ENCODE data around the gene FBXO47.
A peak's percentile ranks its signal among the peaks of the same experiment; 100 is the strongest.
"Not testable (repeated sequence)": the region's sequence is repeated elsewhere in the genome, so short reads cannot be mapped to it uniquely, and the experiment has no call there.

The FBXO47 gene

DNA sequence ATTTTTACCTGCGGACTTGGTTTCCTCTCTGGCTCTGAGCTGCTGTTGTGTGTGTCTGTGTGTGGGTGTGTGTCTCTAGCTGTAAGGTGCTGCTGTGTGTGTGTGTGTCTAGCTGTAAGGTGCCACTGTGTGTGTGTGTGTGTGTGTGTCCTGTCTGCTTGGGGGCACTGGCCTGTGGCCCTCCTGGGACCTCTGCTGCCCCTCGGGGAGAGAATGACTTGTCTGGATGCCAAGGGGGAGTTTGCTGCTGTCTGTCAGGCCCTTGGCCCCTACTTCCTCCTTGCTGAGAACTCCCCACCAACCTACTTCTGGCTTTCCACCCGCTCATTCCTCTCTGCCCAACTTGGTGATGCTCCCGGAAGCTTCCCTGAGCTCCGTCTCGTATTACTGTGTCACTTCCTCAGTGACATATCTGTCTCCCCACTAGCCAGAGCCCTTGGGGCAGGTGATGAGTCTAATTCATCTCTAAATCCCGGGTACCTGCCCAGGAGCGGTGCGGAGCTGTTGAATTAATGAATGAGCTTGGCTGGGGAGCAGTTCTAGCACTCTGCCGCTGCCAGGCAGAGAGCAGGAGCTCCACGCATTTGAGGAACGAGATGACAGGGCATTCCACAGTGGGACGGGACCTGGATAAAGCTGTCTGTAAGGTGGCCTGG, 45.3 kb downstream of the FBXO47 start:
- DNase-seq, result peak; percentile 42 to 55

DNA sequence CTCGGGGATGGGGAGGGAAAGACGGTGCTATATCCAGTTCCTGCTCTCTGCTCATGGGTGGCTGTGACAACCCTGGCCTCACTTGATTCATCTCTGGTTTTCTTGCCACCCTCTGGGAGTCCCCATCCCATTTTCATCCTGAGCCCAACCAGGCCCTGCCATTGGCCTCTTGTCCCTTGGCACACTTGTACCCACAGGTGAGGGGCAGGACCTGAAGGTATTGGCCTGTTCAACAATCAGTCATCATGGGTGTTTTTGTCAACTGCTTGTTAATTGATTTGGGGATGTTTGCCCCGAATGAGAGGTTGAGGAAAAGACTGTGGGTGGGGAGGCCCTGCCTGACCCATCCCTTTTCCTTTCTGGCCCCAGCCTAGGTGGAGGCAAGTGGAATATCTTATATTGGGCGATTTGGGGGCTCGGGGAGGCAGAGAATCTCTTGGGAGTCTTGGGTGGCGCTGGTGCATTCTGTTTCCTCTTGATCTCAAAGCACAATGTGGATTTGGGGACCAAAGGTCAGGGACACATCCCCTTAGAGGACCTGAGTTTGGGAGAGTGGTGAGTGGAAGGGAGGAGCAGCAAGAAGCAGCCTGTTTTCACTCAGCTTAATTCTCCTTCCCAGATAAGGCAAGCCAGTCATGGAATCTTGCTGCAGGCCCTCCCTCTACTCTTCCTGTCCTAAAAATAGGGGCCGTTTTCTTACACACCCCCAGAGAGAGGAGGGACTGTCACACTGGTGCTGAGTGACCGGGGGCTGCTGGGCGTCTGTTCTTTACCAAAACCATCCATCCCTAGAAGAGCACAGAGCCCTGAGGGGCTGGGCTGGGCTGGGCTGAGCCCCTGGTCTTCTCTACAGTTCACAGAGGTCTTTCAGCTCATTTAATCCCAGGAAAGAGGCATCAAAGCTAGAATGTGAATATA, 46.6 kb downstream of the FBXO47 start:
- no peak for DNase-seq

DNA sequence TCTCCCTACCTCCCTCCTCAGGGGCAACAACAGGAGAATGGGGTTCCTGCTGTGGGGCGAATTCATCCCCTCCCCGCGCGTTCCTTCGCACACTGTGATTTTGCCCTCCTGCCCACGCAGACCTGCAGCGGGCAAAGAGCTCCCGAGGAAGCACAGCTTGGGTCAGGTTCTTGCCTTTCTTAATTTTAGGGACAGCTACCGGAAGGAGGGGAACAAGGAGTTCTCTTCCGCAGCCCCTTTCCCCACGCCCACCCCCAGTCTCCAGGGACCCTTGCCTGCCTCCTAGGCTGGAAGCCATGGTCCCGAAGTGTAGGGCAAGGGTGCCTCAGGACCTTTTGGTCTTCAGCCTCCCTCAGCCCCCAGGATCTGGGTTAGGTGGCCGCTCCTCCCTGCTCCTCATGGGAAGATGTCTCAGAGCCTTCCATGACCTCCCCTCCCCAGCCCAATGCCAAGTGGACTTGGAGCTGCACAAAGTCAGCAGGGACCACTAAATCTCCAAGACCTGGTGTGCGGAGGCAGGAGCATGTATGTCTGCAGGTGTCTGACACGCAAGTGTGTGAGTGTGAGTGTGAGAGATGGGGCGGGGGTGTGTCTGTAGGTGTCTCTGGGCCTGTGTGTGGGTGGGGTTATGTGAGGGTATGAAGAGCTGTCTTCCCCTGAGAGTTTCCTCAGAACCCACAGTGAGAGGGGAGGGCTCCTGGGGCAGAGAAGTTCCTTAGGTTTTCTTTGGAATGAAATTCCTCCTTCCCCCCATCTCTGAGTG, 47.7 kb downstream of the FBXO47 start:
- DNase-seq, result no peak

DNA sequence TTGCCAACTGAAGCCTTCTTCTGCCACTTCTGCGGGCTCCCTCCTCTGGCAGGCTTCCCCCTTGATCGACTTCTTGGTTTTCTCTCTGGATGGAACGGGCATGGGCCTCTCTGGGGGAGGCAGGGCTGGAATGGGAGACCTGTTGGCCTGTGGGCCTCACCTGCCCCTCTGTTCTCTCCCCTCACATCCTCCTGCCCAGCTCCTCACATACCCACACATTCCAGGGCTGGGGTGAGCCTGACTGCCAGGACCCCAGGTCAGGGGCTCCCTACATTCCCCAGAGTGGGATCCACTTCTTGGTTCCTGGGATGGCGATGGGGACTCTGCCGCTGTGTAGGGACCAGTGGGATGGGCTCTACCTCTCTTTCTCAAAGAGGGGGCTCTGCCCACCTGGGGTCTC, 48.3 kb downstream of the FBXO47 start:
- no peak for DNase-seq

DNA sequence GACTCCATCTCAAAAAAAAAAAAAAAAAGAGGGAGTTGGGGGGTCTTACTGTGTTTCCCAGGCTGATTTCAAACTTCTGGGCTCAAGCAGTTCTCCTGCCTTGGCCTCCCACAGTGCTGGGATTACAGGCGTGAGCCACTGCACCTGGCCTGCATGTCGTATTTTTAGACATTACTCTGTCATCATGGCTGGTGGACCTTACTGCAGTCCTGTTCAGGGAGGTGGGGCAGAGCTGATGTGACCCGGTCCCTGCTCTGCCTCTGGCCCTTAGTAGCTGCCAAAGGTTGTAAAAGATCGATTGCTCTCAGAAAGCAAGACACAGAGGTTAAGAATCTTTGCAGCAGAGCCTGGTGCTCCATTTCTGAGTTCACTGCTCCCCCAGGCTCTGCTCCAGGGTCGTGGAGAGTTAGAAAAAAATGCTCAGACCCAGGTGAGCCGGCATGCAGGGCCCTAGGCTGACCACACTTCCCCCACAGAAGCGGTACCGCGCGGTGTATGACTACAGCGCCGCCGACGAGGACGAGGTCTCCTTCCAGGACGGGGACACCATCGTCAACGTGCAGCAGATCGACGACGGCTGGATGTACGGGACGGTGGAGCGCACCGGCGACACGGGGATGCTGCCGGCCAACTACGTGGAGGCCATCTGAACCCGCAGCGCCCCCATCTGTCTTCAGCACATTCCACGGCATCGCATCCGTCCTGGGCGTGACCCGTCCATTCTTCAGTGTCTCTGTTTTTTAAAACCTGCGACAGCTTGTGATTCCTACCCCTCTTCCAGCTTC, 48.9 kb downstream of the FBXO47 start:
- no peak for DNase-seq

DNA sequence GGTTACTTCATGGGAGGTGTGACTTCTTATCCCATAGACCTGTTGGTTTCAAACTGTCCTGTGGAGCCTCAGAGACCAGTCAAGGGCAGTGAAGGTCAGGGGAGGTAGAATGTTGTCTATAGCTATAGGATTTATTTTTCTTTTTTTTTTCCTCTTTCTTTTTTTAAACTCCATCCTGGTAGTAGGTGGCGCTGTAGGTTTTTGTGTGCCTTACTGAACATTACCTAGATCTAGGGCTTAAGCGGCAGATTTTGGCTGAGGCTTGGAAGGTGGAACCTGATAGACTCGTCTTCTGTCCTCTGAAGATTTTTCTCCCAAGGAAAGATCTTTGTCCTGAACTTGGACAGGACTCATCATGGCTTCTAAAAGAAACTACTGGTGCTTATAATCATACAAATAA, 49.9 kb downstream of the FBXO47 start:
- DNase-seq, result no peak

DNA sequence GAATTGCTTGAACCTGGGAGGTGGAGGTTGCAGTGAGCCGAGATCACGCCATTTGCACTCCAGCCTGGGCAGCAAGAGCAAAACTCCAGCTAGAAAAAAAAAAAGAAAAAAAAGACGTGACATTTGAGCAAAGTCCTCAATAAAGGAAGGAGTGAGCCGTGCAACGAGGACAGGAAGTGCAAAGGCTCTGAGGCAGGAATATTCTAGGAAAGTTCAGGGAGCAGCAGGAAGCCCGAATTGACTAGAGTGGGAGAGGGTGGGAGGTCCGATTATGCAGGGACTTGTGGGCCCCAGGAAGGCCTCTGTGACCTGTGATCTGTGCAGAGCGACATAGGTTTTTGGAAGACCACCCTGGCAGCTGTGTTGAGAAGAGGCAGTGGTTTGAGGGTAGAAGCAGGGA, 50.4 kb downstream of the FBXO47 start:
- no peak for DNase-seq

DNA sequence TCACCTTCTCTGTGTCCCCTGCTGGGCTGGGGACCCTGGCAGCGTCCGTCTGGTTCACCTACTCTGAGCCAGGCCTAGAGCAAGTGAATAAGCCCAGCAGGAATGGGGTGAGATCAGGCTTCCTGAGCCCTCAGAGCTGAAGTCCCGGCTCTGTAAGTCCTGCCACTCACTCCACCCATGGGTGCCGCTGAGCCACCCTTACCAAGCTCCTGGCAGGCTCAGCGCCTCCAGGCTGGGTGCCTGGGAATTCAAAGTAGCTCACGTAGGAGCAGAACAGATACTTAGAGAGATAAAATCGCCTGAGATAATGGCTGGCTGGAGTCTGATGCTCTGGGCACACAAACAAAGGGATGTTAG, 51.6 kb downstream of the FBXO47 start:
- DNase-seq, result no peak

DNA sequence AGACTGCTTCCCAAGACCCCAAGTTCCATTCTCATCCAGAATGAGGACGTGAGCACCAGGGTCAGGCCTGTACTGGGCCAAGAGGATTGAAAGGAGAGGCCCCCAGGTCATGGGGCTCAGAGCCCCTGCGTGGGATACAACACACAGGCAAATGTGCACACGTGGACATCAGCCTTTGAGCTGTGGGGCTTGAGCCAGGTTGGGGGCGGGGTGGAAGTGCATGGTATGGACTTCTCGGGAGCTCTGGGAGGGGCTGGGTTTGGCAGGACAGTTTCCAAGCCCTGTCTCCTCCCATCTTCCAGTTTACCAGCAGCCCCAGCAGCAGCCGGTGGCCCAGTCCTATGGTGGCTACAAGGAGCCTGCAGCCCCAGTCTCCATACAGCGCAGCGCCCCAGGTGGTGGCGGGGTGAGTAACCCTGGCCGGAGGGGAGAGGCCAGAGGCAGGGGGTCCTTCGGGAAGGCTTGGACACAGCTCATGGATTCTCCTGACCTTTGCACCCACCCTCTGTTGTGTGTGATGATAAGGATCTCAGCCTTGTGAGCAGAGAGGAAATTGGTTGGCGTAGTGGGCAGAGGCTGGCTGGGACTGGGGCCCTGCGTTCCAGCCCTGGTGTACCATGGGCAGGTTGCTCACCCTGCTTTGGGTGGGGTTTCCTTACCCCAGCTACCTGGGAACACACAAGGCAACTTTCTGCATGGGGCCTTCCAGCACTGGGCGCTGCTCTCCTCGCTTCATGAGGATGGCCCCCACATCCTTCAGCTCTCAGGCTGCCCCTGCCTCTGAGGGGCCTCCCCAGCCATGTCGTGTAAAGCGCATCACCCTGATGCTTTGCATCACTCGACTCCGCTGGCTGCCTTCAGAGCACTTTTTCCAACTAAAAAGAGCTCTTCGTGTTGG, 52.2 kb downstream of the FBXO47 start:
- DNase-seq, result no peak

DNA sequence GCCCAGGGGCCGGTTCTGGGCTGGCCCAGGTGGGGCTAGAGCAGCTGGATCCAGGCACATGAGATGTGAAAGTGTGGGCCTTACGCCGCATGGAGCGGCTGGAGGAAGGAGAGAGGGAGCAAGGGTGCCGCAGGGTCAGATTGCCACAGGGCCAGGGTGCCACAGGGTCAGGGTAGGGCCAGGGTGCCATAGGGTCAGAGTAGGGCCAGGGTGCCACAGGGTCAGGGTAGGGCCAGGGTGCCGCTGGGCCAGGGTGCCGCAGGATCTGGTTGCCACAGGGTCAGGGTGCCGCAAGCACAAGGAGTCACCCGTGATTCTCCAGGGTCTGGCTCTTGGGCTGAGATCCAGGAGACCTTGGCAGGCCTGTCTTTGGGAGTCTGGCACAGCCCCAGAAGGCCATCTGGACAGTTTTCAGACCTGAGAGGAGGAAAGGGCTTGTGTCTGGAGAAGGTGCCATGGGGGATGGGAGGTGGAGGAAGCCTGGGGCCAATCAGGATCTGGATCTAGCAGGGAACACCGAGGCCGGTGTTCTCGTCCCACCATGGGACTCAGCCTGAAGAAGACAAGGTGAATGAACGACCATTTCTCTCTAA, 54.9 kb downstream of the FBXO47 start:
- DNase-seq, result no peak

DNA sequence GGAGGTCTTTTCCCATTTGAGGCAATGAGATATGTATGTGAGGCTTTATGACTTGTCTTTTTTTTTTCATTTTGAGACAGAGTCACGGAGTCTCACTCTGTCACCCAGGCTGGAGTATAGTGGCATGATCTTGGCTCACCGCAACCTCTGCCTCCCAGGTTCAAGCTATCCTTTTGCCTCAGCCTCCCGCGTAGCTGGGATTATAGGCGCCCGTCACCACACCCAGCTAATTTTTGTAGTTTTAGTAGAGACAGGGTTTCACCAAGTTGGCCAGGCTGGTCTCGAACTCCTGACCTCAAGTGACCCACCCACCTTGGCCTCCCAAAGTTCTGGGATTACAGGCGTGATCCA, 55.5 kb downstream of the FBXO47 start:
- DNase-seq, result not testable (repeated sequence)

DNA sequence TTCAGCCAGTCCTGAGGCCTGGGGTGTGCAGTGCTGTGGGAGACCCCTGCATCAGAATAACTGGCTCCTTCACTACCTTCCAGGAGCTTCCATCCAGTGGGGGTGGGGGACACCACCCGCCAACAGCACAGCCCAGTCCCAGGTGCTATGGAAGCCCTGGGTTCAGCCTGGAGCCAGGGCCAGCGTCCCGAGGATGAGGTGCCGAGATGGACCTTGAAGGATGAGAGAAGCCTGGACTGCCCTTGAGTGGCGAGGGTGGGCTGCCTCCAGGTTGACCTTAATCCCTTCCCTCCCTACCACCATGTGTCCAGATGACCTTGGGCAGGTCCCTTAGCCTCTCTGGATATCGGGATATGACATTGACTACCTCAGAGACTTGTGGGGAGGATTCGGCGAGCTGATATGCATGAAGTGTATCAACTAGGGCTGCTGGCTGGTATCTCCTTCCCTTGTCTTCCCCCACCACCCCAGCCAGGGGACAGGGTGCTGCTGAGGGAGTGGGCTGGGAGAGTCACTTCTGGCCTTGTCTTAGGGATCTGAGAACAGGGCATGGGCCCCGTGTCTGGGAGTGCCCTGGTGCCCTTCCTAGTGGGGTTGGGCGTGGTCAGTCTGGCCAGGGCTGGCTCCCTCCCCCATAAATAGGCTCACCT, 56.0 kb downstream of the FBXO47 start:
- DNase-seq, result no peak

DNA sequence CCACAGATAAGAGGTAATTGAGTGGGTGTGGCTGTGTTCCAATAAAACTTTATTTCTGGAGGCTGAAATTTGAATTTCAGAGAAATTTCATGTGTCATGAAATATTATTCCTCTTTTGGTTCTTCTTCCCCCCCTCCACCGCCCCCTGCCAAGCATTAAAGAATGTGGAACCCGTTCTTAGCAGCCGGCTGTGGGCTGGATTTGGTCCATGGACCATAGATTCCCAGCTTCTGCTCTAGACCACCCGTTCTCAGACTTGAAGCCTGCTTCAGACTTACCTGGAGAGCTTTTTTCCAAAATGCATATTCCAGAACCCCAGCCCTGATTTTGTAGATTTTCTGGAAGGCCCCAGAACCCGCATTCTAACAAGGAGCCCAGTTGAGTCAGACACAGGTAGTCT, 56.9 kb downstream of the FBXO47 start:
- peak; percentile 35 to 39 for DNase-seq

DNA sequence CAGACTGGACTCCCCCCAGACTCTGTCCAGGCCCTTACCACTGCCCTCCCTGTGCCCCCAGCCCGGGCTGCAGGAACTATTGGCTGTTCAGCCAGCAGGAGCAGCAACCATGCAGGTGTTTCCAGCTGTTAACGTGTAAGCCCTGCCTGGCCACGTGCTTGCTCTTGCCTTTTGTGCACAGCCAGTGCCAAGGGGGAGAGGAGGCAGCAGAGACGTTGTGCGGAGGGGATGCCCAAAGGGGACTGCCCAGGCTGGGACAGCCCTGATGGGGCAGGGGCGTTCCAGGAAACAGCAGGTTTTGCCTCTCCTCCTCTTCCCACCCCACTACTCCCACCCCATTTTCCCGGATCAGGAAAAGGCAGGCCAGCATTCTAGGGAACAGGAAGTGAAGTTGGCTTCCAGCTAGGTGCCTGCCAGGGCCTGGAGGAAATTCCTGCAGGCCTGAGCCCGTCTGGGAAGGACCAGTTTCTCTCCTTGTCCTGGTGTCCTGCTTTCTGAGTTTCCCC, 58.5 kb downstream of the FBXO47 start:
- no peak for DNase-seq

DNA sequence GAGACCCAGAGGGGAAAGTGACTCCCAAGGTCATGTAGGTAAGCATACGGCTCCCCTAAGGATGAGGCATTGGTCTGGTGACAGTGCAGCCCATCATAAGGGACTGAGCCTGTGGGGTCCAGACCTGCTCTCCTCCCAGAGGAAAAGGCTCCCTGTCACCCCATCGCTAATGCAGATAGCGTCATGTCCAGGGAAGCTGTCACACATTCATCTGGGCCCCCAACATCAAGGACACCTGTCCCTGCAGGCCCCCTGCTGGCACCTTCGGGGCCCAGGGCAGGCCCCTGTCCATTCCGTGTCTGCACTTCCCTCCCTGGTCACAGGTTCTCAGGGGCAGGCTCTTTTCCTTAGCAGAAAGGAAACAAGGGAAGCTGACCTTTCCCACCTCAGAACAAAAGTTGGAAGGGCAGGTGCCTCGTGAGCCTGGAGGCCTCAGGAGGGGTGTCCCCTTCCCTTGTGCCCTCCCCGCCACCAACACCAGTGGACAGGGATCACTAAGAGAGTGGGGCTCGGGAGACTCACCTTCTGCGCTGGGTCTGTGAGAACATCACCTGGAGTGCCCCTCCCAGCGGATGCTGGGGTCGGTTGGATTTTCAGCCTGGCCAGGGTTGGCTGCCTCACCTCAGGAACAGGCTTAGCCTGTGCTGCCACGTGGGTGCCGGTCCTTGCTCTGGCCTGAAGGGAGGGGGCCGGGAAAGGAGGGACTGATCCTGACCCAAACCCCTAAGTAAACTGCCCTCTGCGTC, 59.1 kb downstream of the FBXO47 start:
- DNase-seq, result no peak

DNA sequence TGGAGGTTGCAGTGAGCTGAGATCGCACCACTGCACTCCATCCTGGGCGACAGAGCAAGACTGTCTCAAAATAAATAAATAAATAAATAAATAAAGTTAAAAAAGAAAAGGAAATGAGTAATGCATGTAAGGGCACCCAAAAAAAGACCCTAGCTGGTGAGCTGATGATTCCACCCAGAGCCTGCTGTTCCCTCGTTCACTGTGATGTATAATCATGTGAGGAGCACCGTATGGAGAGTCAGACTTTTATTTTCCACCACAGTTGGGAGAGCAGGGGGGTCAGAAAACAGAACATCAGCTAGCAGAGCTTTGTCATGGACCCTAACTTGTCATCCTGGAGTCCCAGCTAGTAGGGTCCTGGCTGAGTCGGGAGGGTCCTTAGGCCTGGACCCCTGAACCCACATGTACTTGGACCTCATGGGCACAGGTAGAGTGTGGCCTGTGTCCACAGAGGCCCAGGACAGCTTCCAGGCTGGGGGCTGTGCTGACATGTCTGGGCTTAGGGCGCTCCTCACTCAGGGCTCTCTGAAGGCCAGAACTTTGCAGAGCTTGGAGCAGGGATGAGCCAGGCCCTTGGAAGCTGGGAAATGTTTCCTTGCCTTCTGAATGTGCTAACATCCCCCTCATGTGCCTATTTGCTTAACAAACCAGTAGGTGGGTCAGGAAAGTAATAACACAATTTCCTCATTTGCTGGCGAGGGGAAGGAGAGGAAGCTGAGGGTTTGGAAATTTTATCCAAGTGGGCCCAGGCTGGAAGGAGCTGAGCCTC, 60.6 kb downstream of the FBXO47 start:
- peak; percentile 74 to 87 for DNase-seq

DNA sequence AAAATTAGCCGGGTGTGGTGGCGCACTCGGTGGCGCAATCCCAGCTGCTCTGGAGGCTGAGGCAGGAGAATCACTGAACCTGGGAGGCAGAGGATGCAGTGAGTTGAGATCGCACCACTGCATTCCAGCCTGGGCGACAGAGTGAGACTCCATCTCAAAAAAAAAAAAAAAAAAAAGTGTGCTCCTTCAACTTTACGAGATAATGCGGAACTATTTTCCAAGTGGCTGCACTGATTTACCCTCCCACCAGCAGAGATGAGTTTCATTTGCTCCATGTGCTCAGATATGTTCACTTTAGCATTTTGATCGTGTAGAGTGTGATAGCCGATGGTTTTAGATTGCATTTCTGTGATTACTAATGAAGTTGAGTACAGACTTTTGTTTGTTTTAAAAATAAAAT, 61.8 kb downstream of the FBXO47 start:
- no peak for DNase-seq

DNA sequence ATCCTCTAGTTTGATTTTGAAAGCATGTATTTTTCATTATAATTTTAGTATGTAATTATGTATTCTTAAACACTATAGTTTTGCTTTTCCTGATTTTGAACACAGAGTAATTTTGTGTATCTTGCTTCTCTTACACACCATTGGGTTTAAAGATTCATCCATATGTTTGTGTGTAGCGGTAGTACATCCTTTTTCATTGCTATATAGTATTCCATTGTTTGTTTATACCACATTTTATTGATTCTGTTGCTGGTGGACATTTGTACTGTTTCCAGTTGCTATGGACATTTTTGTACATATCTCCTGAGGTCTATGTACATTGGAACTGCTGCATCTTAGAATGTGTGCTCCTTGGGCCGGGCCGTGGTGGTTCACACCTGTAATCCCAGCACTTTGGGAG, 62.3 kb downstream of the FBXO47 start:
- DNase-seq, result no peak

DNA sequence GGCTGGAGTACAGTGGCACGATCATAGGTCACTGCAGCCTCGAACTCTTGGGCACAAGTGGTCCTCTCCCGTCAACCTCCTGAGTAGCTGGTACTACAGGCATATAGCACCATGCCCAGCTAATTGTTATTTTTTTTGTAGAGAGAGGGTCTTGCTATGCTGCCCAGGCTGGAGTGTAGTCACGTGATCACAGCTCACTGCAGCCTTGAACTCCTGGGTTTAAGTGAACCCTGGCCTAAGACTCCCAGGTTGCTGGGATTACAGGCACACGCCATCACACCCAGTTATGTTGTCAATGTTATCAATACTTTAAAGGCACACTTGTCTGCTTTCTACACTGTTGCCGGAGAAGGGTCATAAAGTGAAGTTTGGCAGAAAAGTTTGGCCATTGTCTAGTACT, 63.8 kb downstream of the FBXO47 start:
- DNase-seq, result no peak

Measured in inflammatory macrophage (primary cell).